HG03175 (cell line): ENCODE data around the gene ARHGAP4.

Source experiments
- ATAC-seq: cut with Tn5 transposase; IDR thresholded peaks from one replicate; pipeline ENCODE4 v1.9.1; 2021; ENCODE audit warnings: mild to moderate bottlenecking, moderate library complexity; ENCODE audit not compliant: unreplicated experiment

ARHGAP4 gene

DNA sequence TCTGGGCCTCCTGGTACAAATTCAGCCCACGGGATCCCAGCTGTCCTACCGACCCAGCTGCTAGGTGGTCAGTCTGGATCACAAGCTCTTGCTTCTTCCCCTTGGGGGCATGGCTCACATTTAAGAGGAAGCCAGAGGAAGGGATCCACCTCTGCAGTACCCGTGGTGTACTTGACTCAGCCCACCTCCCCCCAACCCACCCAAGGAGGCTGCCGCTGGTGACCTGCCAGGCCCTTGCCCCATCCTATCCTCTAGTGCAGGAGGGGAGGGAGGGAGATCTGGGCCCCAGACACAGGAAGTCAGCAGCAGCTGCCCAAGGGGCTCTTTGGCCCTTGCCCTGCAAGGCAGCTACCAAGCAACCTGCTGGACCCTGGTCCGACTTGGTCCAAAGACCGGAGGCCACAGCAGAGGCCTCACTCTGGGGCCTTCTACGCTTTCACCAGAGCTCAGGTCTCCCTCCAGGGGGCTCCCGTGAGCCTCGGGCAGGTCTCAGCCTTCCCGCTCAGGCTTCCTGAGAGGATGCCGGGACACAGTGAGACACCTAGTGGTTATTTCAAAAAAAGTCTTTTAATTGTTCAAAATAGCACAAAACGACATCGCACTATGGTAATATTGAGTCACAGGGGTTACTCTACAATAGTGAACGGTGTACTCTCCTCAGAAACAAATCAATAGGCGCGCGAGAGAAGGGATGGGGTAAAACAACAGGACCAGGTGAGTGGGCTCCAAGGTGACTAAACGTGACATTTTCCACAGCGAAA is 21.1 kb upstream of the ARHGAP4 start:
- peak; percentile 75 for ATAC-seq

DNA sequence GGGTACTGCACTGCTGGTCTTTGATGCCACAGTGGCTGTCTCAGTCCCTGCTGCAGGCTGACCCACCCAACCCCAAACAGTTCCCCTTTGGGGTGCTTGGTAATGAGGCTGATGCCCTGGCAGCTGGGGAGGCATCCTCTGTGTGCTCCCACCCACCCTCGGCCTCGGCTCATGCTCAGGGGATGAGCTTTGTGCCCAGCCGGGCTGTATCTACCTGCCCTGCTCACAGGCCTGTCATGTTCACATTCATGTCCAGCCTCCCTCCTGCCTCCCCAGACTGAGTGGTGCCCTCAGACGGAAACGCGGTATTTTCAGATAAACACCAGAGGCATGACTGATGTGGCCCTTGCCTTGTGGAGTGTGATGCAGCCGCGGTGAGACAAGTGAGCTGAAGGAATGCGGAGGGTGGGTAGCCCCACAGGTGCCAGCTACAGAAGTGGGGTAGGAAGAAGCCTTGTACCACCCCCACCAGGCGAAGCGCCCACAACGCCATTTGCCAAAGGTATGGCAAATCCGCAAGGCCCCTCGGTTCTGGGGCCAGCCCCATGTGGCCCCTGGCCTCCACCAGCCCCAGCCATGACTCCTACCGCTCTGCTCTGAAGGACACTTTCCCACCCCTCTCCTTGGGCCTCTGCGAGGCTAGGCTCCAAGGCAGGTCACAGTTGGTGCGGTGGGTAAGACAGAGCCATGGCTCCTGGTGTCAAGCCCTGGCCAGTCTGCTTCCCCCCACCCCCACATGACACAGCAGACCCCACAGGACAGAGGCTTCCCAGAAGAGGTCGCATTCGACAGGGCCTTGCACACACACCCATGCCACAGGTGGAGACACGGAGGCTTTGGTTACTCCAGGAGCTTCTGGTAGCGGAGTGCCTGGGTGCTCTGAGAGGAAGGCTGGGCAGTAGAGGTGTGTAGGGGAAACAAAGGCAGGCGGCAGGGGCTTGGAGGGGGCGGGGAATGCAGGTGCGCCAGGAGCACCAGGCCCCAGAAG is 20.2 kb upstream of the ARHGAP4 start:
- ATAC-seq: no peak

- no peak for ATAC-seq
Measured at GRCh38 chrX:153944800-153945150, 18.7 kb upstream of the ARHGAP4 start.

DNA sequence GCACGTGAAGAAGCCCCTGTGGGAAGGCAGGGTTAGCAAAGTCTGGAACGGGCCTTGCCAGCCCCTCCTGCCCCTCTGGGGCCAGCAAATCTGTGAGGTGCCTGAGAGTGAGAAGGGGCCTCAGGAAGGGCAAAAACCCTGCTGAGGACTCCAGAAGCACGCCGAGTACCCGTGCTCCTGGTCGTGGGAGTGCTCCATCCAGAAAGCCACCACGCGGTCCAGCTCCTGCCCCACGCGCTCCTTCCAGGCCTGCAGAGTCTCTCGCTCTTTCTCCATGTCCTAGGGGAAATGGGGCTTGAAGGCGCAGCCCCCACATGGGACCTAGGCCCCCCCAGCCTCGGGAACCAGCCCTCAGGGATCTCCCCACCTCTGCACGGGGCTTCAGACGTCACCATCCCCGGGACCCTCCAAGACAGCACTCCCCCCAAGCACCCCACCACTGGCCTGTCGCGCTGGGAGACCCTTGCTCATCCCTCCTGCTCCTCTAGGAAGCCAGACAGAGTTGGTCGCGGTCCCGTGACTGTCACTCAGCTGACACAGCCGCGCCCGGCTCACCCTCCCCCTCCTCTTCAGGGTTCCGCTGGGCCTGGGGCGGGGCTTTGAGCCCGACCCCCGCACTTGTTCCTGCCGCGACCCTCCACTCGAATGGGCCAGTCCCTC is 18.2 kb upstream of the ARHGAP4 start, which contains the start of gene RENBP:
Gene RENBP, minus strand, starts transcription at position 504 of the 660 bp plus-strand sequence. Its CDS starts 33 bp downstream, at position 471.
- ATAC-seq: no peak

DNA sequence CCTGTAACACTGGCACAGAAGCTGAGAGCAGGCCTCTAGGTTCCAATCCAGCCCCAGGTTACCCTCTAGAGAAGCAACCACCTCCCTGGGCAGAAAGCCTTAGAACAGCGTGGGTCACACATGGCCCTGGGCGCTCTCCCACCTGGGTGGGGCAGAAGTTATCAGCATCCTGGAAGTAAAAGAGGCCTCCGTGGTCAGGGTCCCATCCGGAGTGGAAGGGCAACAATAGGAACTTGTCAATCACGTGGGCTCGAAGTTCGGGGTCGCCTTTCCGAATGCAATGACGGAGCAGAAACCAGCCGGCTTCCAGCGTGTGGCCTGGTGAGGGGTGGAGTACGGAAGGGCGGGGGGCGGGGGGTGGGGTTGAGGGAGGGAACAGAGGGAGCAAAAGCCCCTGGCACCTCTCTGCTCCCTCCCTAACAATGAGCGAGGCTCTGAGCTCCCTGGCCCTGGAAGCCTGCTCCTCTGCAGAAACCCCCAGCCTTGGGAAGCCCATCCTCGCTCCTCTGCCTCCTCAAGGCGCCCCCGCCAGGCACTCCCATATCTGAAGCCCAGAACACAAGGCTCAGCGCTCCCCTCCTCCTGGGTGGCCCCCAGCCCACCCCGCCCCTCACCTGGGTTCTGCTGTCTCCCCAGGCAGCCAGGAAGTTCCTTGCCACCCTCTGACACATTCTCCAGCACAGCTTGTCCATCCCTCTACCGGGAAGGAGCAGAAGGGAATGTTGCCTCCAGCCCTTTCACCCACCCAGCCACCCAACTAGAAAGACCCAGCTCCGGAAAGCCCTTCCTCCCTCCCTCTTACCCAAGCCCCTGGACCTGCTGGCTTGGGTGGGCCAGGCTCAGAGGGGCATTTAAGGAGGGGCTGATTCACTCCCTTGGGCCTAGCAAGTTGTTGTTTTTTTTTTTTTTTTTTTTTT is 15.5 kb upstream of the ARHGAP4 start:
- ATAC-seq: no peak

DNA sequence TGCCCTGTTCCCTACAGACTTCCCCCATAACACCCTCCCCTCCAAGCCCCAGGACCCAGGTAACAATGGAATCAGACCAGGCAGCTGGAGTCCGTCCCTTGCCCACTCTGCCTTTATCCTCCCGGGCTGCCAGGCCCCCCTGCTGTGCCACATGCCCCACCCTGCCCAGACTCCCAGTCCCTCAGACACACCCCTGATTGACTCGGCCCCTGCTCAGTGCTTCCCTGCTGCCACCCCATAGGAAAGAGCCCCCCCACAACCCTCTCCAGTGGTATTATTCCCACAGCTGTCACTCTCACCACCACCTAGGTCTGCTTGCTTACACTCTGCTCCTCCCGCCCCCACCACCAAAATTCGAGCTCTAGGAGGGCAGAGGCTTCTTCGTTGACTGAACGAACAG is 13.5 kb upstream of the ARHGAP4 start:
- no peak for ATAC-seq

- no peak for ATAC-seq
Measured at GRCh38 chrX:153938226-153938786, 12.2 kb upstream of the ARHGAP4 start.

- ATAC-seq: no peak
Measured at GRCh38 chrX:153937056-153937455, 11.0 kb upstream of the ARHGAP4 start.

DNA sequence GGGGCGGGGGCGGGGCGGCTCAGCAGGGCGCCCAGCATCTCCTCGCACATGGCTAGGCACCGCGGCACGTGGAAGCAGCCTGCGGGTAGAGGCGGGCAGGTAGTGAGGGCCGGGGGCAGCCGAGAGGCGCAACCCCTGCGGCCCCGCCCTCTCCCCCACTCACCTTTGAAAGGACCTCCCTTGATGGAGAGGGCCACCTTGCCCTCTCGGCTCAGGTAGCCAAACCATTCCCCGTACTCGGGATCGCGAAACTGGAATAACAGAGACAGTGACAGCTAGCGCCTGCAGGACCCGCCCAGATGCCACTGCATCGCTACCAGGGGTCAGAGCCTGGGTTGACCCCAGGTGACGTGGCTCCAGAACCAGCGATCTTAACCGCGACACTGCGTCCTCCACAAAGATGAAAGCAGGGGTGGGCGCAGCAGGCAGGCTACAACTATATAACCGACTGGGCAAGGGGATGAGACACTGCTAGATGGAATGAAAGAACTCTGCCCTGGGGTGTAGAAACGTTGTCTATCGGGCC is 9.3 kb upstream of the ARHGAP4 start:
- no peak for ATAC-seq

DNA sequence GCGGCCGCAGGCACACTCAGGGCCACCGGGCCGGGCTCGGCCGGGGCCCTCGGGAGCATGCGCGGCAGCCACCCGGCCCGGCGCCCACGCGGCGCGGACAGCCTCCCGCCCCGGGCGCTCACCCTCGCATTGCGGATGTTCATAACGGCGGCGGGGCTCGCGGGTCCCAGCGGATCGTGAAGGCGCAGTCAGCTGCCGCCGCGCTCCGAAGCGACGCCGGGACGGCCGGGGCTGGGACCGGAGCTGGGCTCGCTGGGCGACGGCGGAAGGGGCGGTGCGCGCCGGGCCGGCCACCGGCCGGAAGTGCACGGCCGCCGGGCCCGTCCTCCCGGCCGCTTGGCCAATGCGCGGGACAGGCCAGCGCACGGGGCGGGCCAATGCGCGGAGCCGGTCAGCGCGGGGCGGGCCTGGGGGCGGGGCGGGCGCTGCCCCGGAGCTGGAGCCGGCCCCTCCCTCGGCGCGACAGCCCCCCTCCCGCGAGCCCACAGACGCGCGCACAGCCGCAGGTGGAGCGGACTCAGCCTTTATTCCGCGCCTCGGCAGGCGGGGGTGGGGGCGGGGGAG is 8.8 kb upstream of the ARHGAP4 start, which contains the start of gene NAA10:
Gene NAA10, minus strand, starts transcription at position 276 of the 564 bp plus-strand sequence. Its CDS starts 133 bp downstream, at position 143.
- ATAC-seq: peak; percentile 87

GRCh38 chrX:153934148-153934761 is 8.2 kb upstream of the ARHGAP4 start:
- ATAC-seq: peak; percentile 23

- no peak for ATAC-seq
Measured at GRCh38 chrX:153933748-153934147, 7.7 kb upstream of the ARHGAP4 start.

GRCh38 chrX:153932220-153932915 is 6.3 kb upstream of the ARHGAP4 start:
- no peak for ATAC-seq

DNA sequence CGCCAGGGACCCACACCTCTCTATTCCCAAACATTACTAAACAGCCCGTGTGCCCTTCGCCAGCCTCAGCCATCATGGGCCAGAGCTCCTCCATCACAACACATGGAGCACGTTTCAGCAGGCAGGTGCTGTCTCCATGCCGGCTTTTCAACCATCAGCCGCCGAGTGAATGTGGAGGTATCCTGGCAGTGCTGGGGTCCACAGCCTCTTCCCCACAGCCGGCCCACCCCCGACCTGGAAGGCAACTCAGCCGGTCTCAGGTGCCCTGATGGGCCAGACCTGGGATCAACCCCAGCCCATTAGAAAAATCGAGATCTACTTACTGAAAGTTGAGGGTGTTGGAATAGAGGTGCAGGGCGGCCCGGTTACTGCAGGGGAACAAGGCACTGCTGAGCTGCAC is 5.7 kb upstream of the ARHGAP4 start:
- no peak for ATAC-seq

DNA sequence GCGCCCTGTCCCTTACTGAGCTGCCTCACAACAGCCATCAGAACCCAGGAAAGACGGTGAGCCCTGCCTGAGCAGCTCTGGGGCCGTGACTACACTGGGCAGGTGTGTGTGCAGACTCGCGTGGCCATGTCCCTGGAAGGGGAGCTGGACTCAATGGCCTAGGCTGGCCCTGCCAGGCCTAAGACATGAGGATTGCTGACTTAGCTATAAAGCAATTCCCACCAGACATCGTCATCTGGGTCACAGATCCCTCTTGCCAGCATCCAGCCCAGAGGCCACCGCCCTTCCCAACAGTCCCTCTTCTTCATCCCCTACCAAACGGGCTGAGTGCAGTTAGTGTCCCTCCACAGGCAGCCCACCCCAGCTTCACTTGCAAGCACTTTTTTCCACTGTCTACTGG is 5.1 kb upstream of the ARHGAP4 start:
- ATAC-seq: no peak

DNA sequence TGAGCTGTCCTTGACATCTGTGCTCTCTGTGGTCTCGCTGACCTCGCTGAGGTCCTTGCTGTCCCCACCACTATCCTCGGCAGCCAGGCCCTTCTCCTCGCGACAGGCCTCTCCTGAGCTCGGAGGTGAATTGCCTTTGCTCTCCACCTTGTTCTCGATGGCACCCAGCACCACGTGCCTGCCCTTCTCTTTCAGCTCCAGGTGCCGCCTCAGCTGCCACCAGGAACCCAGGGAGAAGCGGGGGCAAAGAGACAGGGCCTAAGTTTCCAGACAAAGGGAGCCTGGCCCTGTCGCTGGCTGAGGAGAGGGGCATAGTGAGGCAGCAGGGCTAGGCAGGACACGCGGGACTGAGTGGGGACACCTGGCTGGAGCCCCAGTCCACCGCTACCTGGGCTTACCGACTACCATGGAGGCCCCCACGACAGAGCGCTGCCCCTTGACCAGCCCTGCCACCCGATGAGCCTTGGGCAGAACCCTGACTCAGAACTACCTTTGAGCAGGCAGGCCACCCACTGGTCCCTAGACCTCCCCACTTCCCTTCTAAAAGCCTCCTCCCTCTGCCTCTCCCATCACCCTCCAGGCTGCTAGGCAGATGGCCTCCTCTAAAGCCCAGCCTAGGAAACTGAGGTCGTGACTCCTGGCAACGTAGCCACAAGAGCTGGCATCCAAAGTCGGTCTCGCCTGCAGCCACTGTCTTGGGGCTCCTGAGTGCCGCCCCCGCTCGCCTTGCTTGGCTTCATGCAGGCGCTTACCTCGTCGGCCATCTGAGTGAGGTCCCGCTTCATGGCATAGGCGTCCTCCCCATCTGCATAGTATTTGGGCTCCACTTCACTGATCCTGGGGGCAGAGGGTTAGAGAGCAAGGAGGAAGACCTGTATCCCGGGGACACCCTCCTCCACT is 4.2 kb upstream of the ARHGAP4 start:
- no peak for ATAC-seq

DNA sequence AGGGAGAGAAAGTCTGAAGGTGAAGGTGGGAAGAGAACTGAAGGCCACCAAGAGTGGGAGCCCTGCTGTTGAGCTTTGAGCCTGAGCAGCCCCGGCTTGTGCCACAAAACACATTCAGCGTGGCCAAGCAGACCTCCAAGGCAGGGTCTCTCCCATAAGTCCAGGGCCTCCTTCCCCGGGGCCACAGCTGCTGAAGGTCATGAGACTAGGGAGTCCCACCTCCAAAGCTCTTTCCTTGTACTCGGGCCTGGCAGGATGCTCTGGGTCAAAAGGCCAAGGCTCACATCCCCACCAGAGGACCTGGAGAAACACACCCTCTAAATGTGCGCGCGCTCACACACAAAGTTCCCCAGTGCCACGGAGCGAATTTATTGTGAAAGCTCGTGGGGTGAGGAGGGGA is 3.5 kb upstream of the ARHGAP4 start:
- no peak for ATAC-seq
